Measurements from ENCODE around the gene B4GALT3. TPM values are rescaled to one million over a fixed set of nuclear protein-coding genes. Genes with fewer than 3 reads are reported as not detected.

Gene B4GALT3
- total and polyA plus RNA-seq, 11 donors: 13.4 to 40.8 (median 22.4) TPM

- no peak for TF ChIP-seq POLR2A (IDR thresholded peaks at IDR 0.05)
- TF ChIP-seq, protein P1, sequence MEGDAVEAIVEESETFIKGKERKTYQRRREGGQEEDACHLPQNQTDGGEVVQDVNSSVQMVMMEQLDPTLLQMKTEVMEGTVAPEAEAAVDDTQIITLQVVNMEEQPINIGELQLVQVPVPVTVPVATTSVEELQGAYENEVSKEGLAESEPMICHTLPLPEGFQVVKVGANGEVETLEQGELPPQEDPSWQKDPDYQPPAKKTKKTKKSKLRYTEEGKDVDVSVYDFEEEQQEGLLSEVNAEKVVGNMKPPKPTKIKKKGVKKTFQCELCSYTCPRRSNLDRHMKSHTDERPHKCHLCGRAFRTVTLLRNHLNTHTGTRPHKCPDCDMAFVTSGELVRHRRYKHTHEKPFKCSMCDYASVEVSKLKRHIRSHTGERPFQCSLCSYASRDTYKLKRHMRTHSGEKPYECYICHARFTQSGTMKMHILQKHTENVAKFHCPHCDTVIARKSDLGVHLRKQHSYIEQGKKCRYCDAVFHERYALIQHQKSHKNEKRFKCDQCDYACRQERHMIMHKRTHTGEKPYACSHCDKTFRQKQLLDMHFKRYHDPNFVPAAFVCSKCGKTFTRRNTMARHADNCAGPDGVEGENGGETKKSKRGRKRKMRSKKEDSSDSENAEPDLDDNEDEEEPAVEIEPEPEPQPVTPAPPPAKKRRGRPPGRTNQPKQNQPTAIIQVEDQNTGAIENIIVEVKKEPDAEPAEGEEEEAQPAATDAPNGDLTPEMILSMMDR (IDR thresholded peaks at IDR 0.05): no peak
- DNase-seq: peak in 1 of 5 donors; percentile 14
- WGBS, 4 donors: 93 to 96% (median 94%) methylated on average over 11 of the region's 11 CpGs
- H3K4me1 ChIP-seq: peaks cover 6 to 44% (median 29%) of the 10 kb centered on the region in 12 donors
- ATAC-seq: no peak
- intact Hi-C loops (cut with DNase I): no loop called here
- H3K4me3 ChIP-seq: no peak overlapping the region
- H3K36me3 ChIP-seq: peaks cover 0 to 74% (median 69%) of the 10 kb centered on the region in 9 donors
- H3K27me3 ChIP-seq: no peaks in the 10 kb centered on the region
- H3K27ac ChIP-seq: peak overlapping the region in 10 of 12 donors; percentile 22 to 73 (median 49)
- no peaks in the 10 kb centered on the region for H3K9me3 ChIP-seq
Measured at GRCh38 chr1:161173711-161174110, 3.6 kb downstream of the B4GALT3 start.

DNA sequence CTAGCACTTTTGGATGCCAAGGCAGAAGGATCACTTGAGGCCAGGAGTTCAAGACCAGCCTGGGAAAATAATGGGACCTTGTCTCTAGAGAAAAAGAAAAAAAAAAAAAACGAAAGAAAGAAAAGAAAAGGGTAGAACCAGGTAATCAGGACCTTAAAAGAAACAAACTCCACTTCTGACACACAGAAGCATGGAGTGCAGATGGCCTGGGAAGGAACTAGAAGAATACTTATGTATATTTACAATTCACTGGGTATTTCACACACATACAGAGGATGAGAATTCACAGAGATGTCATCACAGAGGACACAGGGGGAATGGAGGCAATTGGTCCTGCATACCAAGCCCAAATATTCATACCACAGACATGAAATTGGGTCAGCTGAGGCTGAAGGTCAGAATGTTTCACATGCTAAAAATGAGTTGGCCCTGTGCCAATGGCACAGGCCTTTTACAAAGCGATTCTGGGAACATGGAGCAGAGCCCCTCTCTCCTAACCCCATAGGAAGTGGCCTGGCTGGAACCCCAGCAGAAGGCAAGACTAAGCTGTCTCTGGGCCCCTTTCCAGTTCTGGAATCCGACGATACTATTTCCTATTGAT is 4.4 kb downstream of the B4GALT3 start:
- DNase-seq: peak in 3 of 5 donors; percentile 44 to 66 (median 50)
- WGBS, 4 donors: 11 to 33% (median 22%) methylated on average over 4 of the region's 4 CpGs

DNA sequence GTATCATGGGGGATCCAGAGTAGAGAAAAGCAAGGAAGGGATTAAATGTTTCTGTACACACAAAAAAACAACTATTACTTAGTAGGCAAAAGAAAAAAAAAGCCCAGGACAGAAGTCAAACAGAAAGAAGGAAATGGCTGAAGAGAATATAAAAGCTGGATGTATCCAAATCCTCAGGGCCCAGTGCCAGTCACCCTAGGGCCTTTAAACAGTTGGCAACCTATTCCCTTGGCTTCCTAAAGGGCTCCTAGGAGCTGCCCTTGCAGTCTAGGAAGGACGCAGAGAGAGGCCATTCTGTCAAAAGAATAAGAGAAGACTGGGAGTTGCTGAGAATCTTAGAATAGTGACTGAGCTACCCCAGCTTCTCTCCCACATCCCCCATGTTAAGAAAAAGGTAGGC is 5.0 kb downstream of the B4GALT3 start:
- Histone ChIP-seq H3K27me3 (no peaks in the 10 kb centered on the region), H3K4me1 (peaks cover 6 to 38% (median 26%) of the 10 kb centered on the region in 12 donors), H3K27ac (peak overlapping the region in 11 of 12 donors; percentile 7 to 73 (median 50)), H3K4me3 (no peak overlapping the region), H3K36me3 (peaks cover 0 to 83% (median 70%) of the 10 kb centered on the region in 9 donors), H3K9me3 (no peaks in the 10 kb centered on the region)
- no peak for TF ChIP-seq POLR2A (IDR thresholded peaks at IDR 0.05)
- TF ChIP-seq, protein P1 (IDR thresholded peaks at IDR 0.05): no peak
- intact Hi-C loops (cut with DNase I): no loop called here
- DNase-seq: no peak
- ATAC-seq: no peak
- 64 to 89% (median 72%) methylated on average over 1 of the region's 1 CpG for WGBS, 4 donors

More for the DNA sequence above, 4.4 kb downstream of the B4GALT3 start:
- H3K9me3 ChIP-seq: no peaks in the 10 kb centered on the region
- no peaks in the 10 kb centered on the region for H3K27me3 ChIP-seq
- no peak overlapping the region for H3K4me3 ChIP-seq
- peak in 1 of 4 donors; percentile 19 for ATAC-seq
- TF ChIP-seq POLR2A (IDR thresholded peaks at IDR 0.05): no peak
- TF ChIP-seq, protein P1 (IDR thresholded peaks at IDR 0.05): no peak
- H3K36me3 ChIP-seq: peaks cover 0 to 81% (median 70%) of the 10 kb centered on the region in 9 donors
- peaks cover 6 to 41% (median 27%) of the 10 kb centered on the region in 12 donors for H3K4me1 ChIP-seq
- intact Hi-C loops (cut with DNase I): no loop called here
- H3K27ac ChIP-seq: peak overlapping the region in 11 of 12 donors; percentile 22 to 73 (median 50)

GRCh38 chr1:161171696-161172095 is 5.6 kb downstream of the B4GALT3 start:
- WGBS, 4 donors: 82 to 88% (median 84%) methylated on average over 12 of the region's 12 CpGs
- no peak for DNase-seq
- TF ChIP-seq, protein P1 (IDR thresholded peaks at IDR 0.05): no peak
- TF ChIP-seq POLR2A (IDR thresholded peaks at IDR 0.05): no peak
- H3K9me3 ChIP-seq: no peaks in the 10 kb centered on the region
- peak overlapping the region in 4 of 12 donors; percentile 51 to 73 (median 61) for H3K27ac ChIP-seq
- H3K4me1 ChIP-seq: peaks cover 6 to 44% (median 30%) of the 10 kb centered on the region in 12 donors
- intact Hi-C loops (cut with DNase I): no loop called here
- ATAC-seq: no peak
- H3K36me3 ChIP-seq: peaks cover 0 to 83% (median 70%) of the 10 kb centered on the region in 9 donors
- H3K27me3 ChIP-seq: no peaks in the 10 kb centered on the region
- H3K4me3 ChIP-seq: no peak overlapping the region

Measured in heart left ventricle (tissue), 16 donors.